Upper lobe of left lung (tissue), 4 donors: Measurements from ENCODE around the gene SLC1A2.

Experiments
- CTCF ChIP-seq, 6 experiments: fragments of 450-650 bp in 4 of 6; fragments of 200-600 bp in 2 of 6; sonication (generic) in 2 of 6; IDR thresholded peaks; one replicate each; pipeline ENCODE4 v1.5.1; 2016 to 2019; ENCODE audit warnings: antibody characterized with exemption in 6 of 6
- POLR2A ChIP-seq, 4 donors: fragments of 450-650 bp; IDR thresholded peaks; one replicate each; pipeline ENCODE4 v1.5.1; 2016 to 2017; ENCODE audit warnings: antibody characterized with exemption in 4 of 4, mild to moderate bottlenecking in 2 of 4

DNA sequence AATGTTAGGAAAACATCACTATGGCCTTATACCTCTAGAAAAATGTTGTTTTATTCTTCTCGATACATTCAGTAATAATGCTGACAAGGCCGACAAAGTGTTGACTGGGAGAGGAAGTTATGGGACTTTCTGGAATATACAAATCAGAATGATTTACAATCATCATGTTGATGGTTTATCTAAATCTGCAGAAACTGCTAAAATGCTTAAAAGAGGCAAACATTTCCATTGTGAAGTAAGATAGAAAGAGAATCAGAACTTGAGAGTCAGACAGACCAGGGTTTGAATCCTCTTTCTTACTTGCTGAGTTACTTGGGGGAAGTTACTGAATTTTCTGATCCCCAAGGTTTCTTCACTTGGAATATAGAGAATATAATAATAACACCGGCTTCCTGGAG lies 191.0 kb downstream of the SLC1A2 start:
- TF ChIP-seq POLR2A (IDR thresholded peaks at IDR 0.05) (no peak), CTCF (IDR thresholded peaks at IDR 0.05) (no peak)
